Measurements from ENCODE around the gene LHFPL3. TPM values are rescaled to one million over a fixed set of nuclear protein-coding genes. Genes with fewer than 3 reads are reported as not detected.

LHFPL3 gene
- total and polyA plus RNA-seq, 2 experiments from 2014 or later, result 0.24 TPM; not detected in 1

DNA sequence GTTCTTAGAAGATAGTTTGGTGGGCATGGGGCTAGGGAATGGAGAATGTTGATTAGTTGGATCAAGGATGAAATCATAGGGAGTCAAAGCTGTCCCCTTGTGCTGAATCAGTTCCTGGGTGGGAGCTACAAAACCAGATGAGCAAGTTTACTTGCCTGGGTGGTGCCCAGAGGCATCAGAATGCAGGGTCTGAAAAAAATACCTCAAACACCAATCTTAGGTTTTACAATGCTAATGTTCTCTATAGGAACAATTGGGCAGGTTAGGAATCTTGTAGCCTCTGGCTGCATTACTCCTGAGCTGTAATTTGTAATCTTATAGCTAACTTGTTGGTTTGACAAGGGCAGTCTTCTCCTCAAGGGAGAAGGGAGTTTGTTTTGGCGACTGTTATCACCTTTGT, 34.4 kb downstream of the LHFPL3 start:
- H3K9me2 ChIP-seq (ENCODE audit: insufficient read depth), result 0 out of 2 replicates have a peak, but pooled peaks cover under 1% of the 10 kb centered on the region
- TF ChIP-seq CREB1 (CRISPR knock-in tag; IDR thresholded peaks at IDR 0.05; ENCODE audit: low read depth) (no peak), POLR2AphosphoS5 (IDR thresholded peaks at IDR 0.05; ENCODE audit: low read depth) (no peak), ZNF114 (CRISPR knock-in tag; IDR thresholded peaks at IDR 0.05) (no peak), JUNB (IDR thresholded peaks at IDR 0.05; ENCODE audit: unreplicated experiment) (no peak), NANOG (IDR thresholded peaks at IDR 0.05; ENCODE audit: borderline replicate concordance) (no peak), STAT1 (IDR thresholded peaks at IDR 0.05; ENCODE audit: unreplicated experiment) (no peak), ZNF331 (CRISPR knock-in tag; IDR thresholded peaks at IDR 0.05; ENCODE audit: low read depth) (no peak), EZH2phosphoT487 (IDR thresholded peaks at IDR 0.05; ENCODE audit: unreplicated experiment) (no peak), EZH2 (IDR thresholded peaks at IDR 0.05; ENCODE audit: low read depth, unreplicated experiment) (no peak)
- TF ChIP-seq, protein P1, sequence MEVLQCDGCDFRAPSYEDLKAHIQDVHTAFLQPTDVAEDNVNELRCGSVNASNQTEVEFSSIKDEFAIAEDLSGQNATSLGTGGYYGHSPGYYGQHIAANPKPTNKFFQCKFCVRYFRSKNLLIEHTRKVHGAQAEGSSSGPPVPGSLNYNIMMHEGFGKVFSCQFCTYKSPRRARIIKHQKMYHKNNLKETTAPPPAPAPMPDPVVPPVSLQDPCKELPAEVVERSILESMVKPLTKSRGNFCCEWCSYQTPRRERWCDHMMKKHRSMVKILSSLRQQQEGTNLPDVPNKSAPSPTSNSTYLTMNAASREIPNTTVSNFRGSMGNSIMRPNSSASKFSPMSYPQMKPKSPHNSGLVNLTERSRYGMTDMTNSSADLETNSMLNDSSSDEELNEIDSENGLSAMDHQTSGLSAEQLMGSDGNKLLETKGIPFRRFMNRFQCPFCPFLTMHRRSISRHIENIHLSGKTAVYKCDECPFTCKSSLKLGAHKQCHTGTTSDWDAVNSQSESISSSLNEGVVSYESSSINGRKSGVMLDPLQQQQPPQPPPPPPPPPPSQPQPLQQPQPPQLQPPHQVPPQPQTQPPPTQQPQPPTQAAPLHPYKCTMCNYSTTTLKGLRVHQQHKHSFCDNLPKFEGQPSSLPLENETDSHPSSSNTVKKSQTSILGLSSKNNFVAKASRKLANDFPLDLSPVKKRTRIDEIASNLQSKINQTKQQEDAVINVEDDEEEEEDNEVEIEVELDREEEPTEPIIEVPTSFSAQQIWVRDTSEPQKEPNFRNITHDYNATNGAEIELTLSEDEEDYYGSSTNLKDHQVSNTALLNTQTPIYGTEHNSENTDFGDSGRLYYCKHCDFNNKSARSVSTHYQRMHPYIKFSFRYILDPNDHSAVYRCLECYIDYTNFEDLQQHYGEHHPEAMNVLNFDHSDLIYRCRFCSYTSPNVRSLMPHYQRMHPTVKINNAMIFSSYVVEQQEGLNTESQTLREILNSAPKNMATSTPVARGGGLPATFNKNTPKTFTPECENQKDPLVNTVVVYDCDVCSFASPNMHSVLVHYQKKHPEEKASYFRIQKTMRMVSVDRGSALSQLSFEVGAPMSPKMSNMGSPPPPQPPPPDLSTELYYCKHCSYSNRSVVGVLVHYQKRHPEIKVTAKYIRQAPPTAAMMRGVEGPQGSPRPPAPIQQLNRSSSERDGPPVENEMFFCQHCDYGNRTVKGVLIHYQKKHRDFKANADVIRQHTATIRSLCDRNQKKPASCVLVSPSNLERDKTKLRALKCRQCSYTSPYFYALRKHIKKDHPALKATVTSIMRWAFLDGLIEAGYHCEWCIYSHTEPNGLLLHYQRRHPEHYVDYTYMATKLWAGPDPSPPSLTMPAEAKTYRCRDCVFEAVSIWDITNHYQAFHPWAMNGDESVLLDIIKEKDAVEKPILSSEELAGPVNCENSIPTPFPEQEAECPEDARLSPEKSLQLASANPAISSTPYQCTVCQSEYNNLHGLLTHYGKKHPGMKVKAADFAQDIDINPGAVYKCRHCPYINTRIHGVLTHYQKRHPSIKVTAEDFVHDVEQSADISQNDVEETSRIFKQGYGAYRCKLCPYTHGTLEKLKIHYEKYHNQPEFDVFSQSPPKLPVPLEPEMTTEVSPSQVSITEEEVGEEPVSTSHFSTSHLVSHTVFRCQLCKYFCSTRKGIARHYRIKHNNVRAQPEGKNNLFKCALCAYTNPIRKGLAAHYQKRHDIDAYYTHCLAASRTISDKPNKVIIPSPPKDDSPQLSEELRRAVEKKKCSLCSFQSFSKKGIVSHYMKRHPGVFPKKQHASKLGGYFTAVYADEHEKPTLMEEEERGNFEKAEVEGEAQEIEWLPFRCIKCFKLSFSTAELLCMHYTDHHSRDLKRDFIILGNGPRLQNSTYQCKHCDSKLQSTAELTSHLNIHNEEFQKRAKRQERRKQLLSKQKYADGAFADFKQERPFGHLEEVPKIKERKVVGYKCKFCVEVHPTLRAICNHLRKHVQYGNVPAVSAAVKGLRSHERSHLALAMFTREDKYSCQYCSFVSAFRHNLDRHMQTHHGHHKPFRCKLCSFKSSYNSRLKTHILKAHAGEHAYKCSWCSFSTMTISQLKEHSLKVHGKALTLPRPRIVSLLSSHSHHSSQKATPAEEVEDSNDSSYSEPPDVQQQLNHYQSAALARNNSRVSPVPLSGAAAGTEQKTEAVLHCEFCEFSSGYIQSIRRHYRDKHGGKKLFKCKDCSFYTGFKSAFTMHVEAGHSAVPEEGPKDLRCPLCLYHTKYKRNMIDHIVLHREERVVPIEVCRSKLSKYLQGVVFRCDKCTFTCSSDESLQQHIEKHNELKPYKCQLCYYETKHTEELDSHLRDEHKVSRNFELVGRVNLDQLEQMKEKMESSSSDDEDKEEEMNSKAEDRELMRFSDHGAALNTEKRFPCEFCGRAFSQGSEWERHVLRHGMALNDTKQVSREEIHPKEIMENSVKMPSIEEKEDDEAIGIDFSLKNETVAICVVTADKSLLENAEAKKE (CRISPR knock-in tag; IDR thresholded peaks at IDR 0.05), result no peak
- TF ChIP-seq, protein P2, sequence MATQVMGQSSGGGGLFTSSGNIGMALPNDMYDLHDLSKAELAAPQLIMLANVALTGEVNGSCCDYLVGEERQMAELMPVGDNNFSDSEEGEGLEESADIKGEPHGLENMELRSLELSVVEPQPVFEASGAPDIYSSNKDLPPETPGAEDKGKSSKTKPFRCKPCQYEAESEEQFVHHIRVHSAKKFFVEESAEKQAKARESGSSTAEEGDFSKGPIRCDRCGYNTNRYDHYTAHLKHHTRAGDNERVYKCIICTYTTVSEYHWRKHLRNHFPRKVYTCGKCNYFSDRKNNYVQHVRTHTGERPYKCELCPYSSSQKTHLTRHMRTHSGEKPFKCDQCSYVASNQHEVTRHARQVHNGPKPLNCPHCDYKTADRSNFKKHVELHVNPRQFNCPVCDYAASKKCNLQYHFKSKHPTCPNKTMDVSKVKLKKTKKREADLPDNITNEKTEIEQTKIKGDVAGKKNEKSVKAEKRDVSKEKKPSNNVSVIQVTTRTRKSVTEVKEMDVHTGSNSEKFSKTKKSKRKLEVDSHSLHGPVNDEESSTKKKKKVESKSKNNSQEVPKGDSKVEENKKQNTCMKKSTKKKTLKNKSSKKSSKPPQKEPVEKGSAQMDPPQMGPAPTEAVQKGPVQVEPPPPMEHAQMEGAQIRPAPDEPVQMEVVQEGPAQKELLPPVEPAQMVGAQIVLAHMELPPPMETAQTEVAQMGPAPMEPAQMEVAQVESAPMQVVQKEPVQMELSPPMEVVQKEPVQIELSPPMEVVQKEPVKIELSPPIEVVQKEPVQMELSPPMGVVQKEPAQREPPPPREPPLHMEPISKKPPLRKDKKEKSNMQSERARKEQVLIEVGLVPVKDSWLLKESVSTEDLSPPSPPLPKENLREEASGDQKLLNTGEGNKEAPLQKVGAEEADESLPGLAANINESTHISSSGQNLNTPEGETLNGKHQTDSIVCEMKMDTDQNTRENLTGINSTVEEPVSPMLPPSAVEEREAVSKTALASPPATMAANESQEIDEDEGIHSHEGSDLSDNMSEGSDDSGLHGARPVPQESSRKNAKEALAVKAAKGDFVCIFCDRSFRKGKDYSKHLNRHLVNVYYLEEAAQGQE (IDR thresholded peaks at IDR 0.05; ENCODE audit: unreplicated experiment), result no peak
- TF ChIP-seq, protein P3, sequence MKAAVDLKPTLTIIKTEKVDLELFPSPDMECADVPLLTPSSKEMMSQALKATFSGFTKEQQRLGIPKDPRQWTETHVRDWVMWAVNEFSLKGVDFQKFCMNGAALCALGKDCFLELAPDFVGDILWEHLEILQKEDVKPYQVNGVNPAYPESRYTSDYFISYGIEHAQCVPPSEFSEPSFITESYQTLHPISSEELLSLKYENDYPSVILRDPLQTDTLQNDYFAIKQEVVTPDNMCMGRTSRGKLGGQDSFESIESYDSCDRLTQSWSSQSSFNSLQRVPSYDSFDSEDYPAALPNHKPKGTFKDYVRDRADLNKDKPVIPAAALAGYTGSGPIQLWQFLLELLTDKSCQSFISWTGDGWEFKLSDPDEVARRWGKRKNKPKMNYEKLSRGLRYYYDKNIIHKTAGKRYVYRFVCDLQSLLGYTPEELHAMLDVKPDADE (IDR thresholded peaks at IDR 0.05), result no peak
- TF ChIP-seq, protein P4, sequence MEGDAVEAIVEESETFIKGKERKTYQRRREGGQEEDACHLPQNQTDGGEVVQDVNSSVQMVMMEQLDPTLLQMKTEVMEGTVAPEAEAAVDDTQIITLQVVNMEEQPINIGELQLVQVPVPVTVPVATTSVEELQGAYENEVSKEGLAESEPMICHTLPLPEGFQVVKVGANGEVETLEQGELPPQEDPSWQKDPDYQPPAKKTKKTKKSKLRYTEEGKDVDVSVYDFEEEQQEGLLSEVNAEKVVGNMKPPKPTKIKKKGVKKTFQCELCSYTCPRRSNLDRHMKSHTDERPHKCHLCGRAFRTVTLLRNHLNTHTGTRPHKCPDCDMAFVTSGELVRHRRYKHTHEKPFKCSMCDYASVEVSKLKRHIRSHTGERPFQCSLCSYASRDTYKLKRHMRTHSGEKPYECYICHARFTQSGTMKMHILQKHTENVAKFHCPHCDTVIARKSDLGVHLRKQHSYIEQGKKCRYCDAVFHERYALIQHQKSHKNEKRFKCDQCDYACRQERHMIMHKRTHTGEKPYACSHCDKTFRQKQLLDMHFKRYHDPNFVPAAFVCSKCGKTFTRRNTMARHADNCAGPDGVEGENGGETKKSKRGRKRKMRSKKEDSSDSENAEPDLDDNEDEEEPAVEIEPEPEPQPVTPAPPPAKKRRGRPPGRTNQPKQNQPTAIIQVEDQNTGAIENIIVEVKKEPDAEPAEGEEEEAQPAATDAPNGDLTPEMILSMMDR (conservative IDR thresholded peaks at IDR 0.05; ENCODE audit: low read depth in 2 of 2), result no peak
- Mint-ChIP-seq H3K27me3 (ENCODE audit: insufficient read depth, low read depth, poor library complexity) (no peaks in the 10 kb centered on the region), H3K27ac (peak overlapping the region; percentile 36; the same call in 1 of the 2 replicates), H3K9me3 (no peaks in the 10 kb centered on the region), H3K36me3 (ENCODE audit: low read depth) (no peaks in the 10 kb centered on the region), H3K4me1 (peaks cover 35% of the 10 kb centered on the region), H3K4me3 (peak overlapping the region; percentile 0; the same call in 1 of the 3 replicates)
- peaks cover 39% of the 10 kb centered on the region for H3K4me1 ChIP-seq (ENCODE audit: insufficient read depth)
- DNase-seq (ENCODE audit: low spot score) (peak; percentile 57), ATAC-seq (peak; percentile 79)
- H3K27me3 ChIP-seq (ENCODE audit: insufficient read depth), result no peaks in the 10 kb centered on the region
- no peaks in the 10 kb centered on the region for H3K79me2 ChIP-seq (replicated peaks; ENCODE audit: insufficient read depth)
- H3F3A ChIP-seq (replicated peaks; ENCODE audit: low read depth), result 0 out of 2 replicates have a peak, but pooled peaks cover 3% of the 10 kb centered on the region
- H2AFZ ChIP-seq, result no peak overlapping the region
- no peaks in the 10 kb centered on the region for H3K36me3 ChIP-seq (ENCODE audit: insufficient read depth)
- peak overlapping the region; percentile 79; the same call in 1 of the 2 replicates for H3K27ac ChIP-seq (ENCODE audit: low read depth)
- H3K4me3 ChIP-seq, result peak overlapping the region; percentile 34; the same call in 1 of the 2 replicates
- no peaks in the 10 kb centered on the region for H4K20me1 ChIP-seq (replicated peaks; ENCODE audit: insufficient read depth)
- H3K4me2 ChIP-seq, result peak overlapping the region; percentile 69
